Ascending aorta (tissue), 2 donors: Measurements from ENCODE around the gene CWF19L2. TPM values are rescaled to one million over a fixed set of nuclear protein-coding genes. Genes with fewer than 3 reads are reported as not detected.
A peak's percentile ranks its signal among the peaks of the same experiment; 100 is the strongest.
"Not testable (repeated sequence)": the region's sequence is repeated elsewhere in the genome, so short reads cannot be mapped to it uniquely, and the experiment has no call there.

Experiments
- DNase-seq, 2 donors: peaks; one replicate each; pipeline ENCODE4 v3.0.0-alpha.2; 2019; ENCODE audit warnings: low spot score in 2 of 2
- H3K27ac ChIP-seq, 2 donors: fragments of 200-600 bp; sonication (generic); one replicate each; pipeline ENCODE4 v1.5.1; 2016 to 2017; ENCODE audit warnings: mild to moderate bottlenecking in 1 of 2
- H3K27me3 ChIP-seq: fragments of 200-600 bp; sonication (generic); one replicate; pipeline ENCODE4 v1.5.1; 2017
- H3K36me3 ChIP-seq, 2 donors: fragments of 200-600 bp; sonication (generic); one replicate each; pipeline ENCODE4 v1.5.1; 2016
- H3K4me1 ChIP-seq, 2 donors: fragments of 200-600 bp; sonication (generic); one replicate each; pipeline ENCODE4 v1.5.1; 2016 to 2017; ENCODE audit warnings: mild to moderate bottlenecking in 1 of 2
- H3K4me3 ChIP-seq, 2 donors: fragments of 200-600 bp; sonication (generic); one replicate each; pipeline ENCODE4 v1.5.1; 2016 to 2017; ENCODE audit warnings: mild to moderate bottlenecking in 1 of 2
- H3K9me3 ChIP-seq, 2 donors: fragments of 200-600 bp; sonication (generic); one replicate each; pipeline ENCODE4 v1.5.1; 2016
- intact Hi-C: fragments of 100-400 bp; cut with DNase I; formaldehyde crosslinking; loops from one replicate; pipeline ENCODE4 v1.15.1; 2023
- total RNA-seq: library from RNA; depleted of rRNA; stranded (reverse); fragments of >200 nt; gene quantifications from one replicate; pipeline ENCODE4 v1.1.0, GENCODE V29; 2016
- TF ChIP-seq, protein P1 (sequence below), 3 experiments: fragments of 200-600 bp in 2 of 3; fragments of 450-650 bp in 1 of 3; sonication (generic) in 2 of 3; IDR thresholded peaks; one replicate each; pipeline ENCODE4 v1.5.1; 2016 to 2019; ENCODE audit warnings: antibody characterized with exemption in 3 of 3, mild to moderate bottlenecking in 1 of 3, moderate library complexity in 1 of 3

CWF19L2 gene
- total RNA-seq, 1 donor from 2014 or later = 10.2 TPM

- intact Hi-C loops = no loop called here
- no peaks in the 10 kb centered on the region for H3K9me3 ChIP-seq
- no peaks in the 10 kb centered on the region for H3K36me3 ChIP-seq
- no peak overlapping the region for H3K4me3 ChIP-seq
- H3K27me3 ChIP-seq = no peaks in the 10 kb centered on the region
- no peak overlapping the region for H3K27ac ChIP-seq
- H3K4me1 ChIP-seq = no peaks in the 10 kb centered on the region
- TF ChIP-seq, protein P1, sequence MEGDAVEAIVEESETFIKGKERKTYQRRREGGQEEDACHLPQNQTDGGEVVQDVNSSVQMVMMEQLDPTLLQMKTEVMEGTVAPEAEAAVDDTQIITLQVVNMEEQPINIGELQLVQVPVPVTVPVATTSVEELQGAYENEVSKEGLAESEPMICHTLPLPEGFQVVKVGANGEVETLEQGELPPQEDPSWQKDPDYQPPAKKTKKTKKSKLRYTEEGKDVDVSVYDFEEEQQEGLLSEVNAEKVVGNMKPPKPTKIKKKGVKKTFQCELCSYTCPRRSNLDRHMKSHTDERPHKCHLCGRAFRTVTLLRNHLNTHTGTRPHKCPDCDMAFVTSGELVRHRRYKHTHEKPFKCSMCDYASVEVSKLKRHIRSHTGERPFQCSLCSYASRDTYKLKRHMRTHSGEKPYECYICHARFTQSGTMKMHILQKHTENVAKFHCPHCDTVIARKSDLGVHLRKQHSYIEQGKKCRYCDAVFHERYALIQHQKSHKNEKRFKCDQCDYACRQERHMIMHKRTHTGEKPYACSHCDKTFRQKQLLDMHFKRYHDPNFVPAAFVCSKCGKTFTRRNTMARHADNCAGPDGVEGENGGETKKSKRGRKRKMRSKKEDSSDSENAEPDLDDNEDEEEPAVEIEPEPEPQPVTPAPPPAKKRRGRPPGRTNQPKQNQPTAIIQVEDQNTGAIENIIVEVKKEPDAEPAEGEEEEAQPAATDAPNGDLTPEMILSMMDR (IDR thresholded peaks at IDR 0.05) = no peak
- DNase-seq = no peak
Observed at GRCh38 chr11:107473792-107474191, 16.2 kb upstream of the CWF19L2 start.

GRCh38 chr11:107472966-107473365, 15.3 kb upstream of the CWF19L2 start:
- Histone ChIP-seq H3K27me3 (no peaks in the 10 kb centered on the region), H3K36me3 (no peaks in the 10 kb centered on the region), H3K4me1 (no peaks in the 10 kb centered on the region), H3K9me3 (no peaks in the 10 kb centered on the region), H3K4me3 (no peak overlapping the region), H3K27ac (no peak overlapping the region)
- intact Hi-C loops = no loop called here
- TF ChIP-seq, protein P1 (IDR thresholded peaks at IDR 0.05) = no peak
- no peak for DNase-seq

DNA sequence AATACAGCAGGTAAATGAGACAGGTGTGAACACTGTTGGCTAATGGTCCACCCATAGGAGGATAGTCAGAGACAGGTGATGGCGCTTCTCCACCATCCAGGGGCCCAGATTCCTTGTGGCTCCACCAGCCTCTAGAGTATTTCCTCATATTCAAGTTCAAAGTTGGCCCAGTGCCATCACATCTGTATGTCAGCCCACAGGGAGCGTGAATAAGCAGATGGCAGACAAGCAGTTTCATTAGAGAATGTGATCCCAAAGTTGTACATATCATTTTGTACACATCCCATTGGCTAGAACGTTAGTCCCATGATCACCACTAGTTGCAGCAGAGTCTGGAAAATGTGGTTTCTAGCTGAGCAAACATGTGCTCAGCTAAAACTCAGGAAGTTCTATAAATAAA, 11.0 kb upstream of the CWF19L2 start:
- no peaks in the 10 kb centered on the region for H3K36me3 ChIP-seq
- TF ChIP-seq, protein P1 (IDR thresholded peaks at IDR 0.05) = no peak
- intact Hi-C loops = no loop called here
- H3K27ac ChIP-seq = no peak overlapping the region
- no peak overlapping the region for H3K4me3 ChIP-seq
- no peaks in the 10 kb centered on the region for H3K4me1 ChIP-seq
- no peaks in the 10 kb centered on the region for H3K9me3 ChIP-seq
- H3K27me3 ChIP-seq = no peaks in the 10 kb centered on the region
- DNase-seq = no peak

DNA sequence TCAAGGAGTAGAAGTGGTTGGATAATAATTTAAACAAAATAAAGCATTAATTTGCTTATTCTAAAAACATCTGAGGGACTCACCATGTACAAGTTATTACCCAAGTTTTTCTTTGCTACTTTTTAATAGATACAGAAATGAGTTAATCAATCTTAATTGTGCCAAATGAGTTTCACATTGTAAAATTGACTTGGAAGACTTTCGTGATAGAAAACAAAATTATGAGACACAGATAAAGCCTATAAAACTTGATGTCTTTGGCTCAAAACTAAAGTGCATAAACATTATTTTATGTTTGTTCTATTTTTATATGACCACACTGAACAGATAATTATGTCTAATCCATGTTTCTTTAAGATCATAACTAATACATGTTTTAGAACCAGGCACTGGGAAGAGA, 10.1 kb upstream of the CWF19L2 start:
- Histone ChIP-seq H3K9me3 (no peaks in the 10 kb centered on the region), H3K4me1 (no peaks in the 10 kb centered on the region), H3K36me3 (no peaks in the 10 kb centered on the region), H3K27ac (no peak overlapping the region), H3K27me3 (no peaks in the 10 kb centered on the region), H3K4me3 (no peak overlapping the region)
- intact Hi-C loops = no loop called here
- TF ChIP-seq, protein P1 (IDR thresholded peaks at IDR 0.05) = no peak
- DNase-seq = no peak

- H3K27me3 ChIP-seq, H3K4me1 ChIP-seq, DNase-seq, H3K27ac ChIP-seq, H3K4me3 ChIP-seq, H3K9me3 ChIP-seq, H3K36me3 ChIP-seq, intact Hi-C loops: not testable (repeated sequence)
Observed at GRCh38 chr11:107466275-107466866, 8.7 kb upstream of the CWF19L2 start.

DNA sequence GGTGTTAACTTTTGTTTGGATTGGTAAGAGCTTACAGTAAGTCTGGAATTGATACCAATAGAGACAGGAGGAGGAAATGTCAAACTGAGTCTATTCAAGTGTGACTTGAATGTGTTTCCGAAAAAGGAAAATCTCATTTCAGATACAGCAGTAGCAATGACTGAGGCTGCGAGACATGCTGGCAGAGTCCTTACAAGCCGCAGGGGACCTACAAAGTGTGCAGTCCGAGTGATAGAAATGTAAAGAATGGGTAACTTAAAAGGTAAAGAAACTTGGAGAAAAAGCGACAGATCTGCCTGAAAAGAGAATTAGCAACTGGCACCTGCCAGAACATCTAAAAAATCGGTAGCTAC, 444 bp downstream of the CWF19L2 start:
- Histone ChIP-seq H3K9me3 (no peaks in the 10 kb centered on the region), H3K36me3 (peaks cover 17 to 18% of the 10 kb centered on the region in 2 donors), H3K4me1 (no peaks in the 10 kb centered on the region), H3K4me3 (peak overlapping the region; percentile 73 to 81), H3K27me3 (no peaks in the 10 kb centered on the region), H3K27ac (peak overlapping the region; percentile 74 to 75)
- intact Hi-C loops = loop anchor here (10.0 kb wide), 2 partner anchors 668 to 1208 kb away; partner anchors contain the start of genes ACAT1 and DDX10
- TF ChIP-seq, protein P1 (IDR thresholded peaks at IDR 0.05) = no peak
- no peak for DNase-seq
